Gastrocnemius medialis (tissue), 4 donors: ENCODE data around the gene PGGT1B. TPM values are rescaled to one million over a fixed set of nuclear protein-coding genes. Genes with fewer than 3 reads are reported as not detected.

Experiments used
- ATAC-seq, 2 donors: fragments of 150-250 bp; one replicate each; pipeline ENCODE4 v1.9.1; 2016
- DNase-seq, 2 donors: peaks; one replicate each; pipeline ENCODE4 v3.0.0-alpha.2; 2019
- H3K27ac ChIP-seq, 4 donors: fragments of 200-600 bp; sonication (generic); 1 replicate in 1 of 4; 2 replicates in 3 of 4; pipeline ENCODE4 v1.5.1; 2016 to 2018; ENCODE audit warnings: mild to moderate bottlenecking in 2 of 4, moderate library complexity in 1 of 4
- H3K27me3 ChIP-seq, 3 donors: fragments of 200-600 bp; sonication (generic) in 2 of 3; 1 replicate in 1 of 3; 2 replicates in 2 of 3; pipeline versions ENCODE4 v1.5.1 to v1.6.0; 2016 to 2019; ENCODE audit warnings: mild to moderate bottlenecking in 1 of 3, moderate library complexity in 1 of 3
- H3K36me3 ChIP-seq, 2 donors: fragments of 200-600 bp; sonication (generic) in 1 of 2; one replicate each; pipeline ENCODE4 v1.5.1; 2017 to 2018
- H3K4me1 ChIP-seq, 2 donors: fragments of 200-600 bp; sonication (generic) in 1 of 2; one replicate each; pipeline ENCODE4 v1.5.1; 2016 to 2017; ENCODE audit warnings: mild to moderate bottlenecking in 2 of 2
- H3K4me3 ChIP-seq, 4 donors: fragments of 200-600 bp; sonication (generic) in 3 of 4; 1 replicate in 1 of 4; 2 replicates in 3 of 4; pipeline ENCODE4 v1.5.1; 2016 to 2019; ENCODE audit warnings: mild to moderate bottlenecking in 2 of 4
- H3K9me3 ChIP-seq, 3 donors: fragments of 200-600 bp; sonication (generic) in 2 of 3; 1 replicate in 1 of 3; 2 replicates in 2 of 3; pipeline ENCODE4 v1.5.1; 2016 to 2019
- POLR2A ChIP-seq, 2 donors: fragments of 450-650 bp; IDR thresholded peaks; one replicate each; pipeline ENCODE4 v1.6.1; 2017; ENCODE audit warnings: antibody characterized with exemption in 2 of 2, mild to moderate bottlenecking in 2 of 2, moderate library complexity in 2 of 2
- in situ Hi-C, 4 donors: fragments of 200-750 bp; cut with MboI; loops; one replicate each; pipeline versions ENCODE4 v1.15.0 to v1.8.0; 2017; ENCODE audit warnings: low sequenced_read_pairs in 4 of 4
- intact Hi-C: fragments of 100-400 bp; cut with DNase I; formaldehyde crosslinking; loops from one replicate; pipeline ENCODE4 v1.15.1; 2023; ENCODE audit warnings: low total_unique reads
- total RNA-seq, 4 donors: library from RNA; depleted of rRNA; stranded (reverse); fragments of >200 nt; gene quantifications; one replicate each; pipeline versions ENCODE4 v1.1.0 to v1.2.3, GENCODE V29; 2016
- TF ChIP-seq, protein P1 (sequence below), 5 experiments: fragments of 450-650 bp in 3 of 5; fragments of 200-600 bp in 2 of 5; sonication (generic) in 2 of 5; IDR thresholded peaks in 4 of 5; conservative IDR thresholded peaks in 1 of 5; 1 replicate in 4 of 5; 2 replicates in 1 of 5; pipeline ENCODE4 v1.5.1; 2016 to 2019; ENCODE audit warnings: antibody characterized with exemption in 5 of 5, mild to moderate bottlenecking in 3 of 5, moderate library complexity in 3 of 5

Gene PGGT1B
- total RNA-seq, 4 donors from 2014 or later: 6.7 to 16.3 (median 10.4) TPM

DNA sequence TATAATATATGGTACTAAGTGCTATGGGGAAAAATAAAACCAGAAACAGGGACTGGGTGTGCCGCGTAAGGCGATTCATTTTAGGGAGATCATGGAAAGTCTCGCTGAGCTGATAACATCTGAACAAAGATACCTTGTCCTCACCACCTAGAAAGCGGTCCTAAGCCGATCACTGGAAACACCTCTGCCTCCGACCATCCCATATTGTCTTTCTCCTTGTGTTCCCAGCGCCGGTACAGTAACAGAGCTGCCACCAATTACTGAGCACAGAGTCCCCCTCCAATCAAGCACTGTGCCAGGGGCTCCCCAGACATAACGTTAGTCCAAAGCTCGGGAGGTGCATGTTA, 33.1 kb upstream of the PGGT1B start:
- no peaks in the 10 kb centered on the region for H3K27me3 ChIP-seq
- no peaks in the 10 kb centered on the region for H3K36me3 ChIP-seq
- no peak for DNase-seq
- peak overlapping the region in 1 of 4 donors; percentile 39 for H3K27ac ChIP-seq
- TF ChIP-seq POLR2A (IDR thresholded peaks at IDR 0.05): no peak
- TF ChIP-seq, protein P1, sequence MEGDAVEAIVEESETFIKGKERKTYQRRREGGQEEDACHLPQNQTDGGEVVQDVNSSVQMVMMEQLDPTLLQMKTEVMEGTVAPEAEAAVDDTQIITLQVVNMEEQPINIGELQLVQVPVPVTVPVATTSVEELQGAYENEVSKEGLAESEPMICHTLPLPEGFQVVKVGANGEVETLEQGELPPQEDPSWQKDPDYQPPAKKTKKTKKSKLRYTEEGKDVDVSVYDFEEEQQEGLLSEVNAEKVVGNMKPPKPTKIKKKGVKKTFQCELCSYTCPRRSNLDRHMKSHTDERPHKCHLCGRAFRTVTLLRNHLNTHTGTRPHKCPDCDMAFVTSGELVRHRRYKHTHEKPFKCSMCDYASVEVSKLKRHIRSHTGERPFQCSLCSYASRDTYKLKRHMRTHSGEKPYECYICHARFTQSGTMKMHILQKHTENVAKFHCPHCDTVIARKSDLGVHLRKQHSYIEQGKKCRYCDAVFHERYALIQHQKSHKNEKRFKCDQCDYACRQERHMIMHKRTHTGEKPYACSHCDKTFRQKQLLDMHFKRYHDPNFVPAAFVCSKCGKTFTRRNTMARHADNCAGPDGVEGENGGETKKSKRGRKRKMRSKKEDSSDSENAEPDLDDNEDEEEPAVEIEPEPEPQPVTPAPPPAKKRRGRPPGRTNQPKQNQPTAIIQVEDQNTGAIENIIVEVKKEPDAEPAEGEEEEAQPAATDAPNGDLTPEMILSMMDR (IDR thresholded peaks at IDR 0.05 in 4 of 5, conservative IDR thresholded peaks at IDR 0.05 in 1 of 5): no peak
- H3K4me3 ChIP-seq: peak overlapping the region; percentile 71 to 91 (median 79)
- H3K4me1 ChIP-seq: peaks cover 7 to 9% of the 10 kb centered on the region in 2 donors
- no peaks in the 10 kb centered on the region for H3K9me3 ChIP-seq
- intact Hi-C loops: no loop called here
- peak; percentile 24 to 43 for ATAC-seq
- in situ Hi-C loops: loop anchor here in 3 of 4 donors (25.0 kb wide), 3 partner anchors 542 to 792 kb away; partner anchors contain the start of genes AP3S1 (in 1 of the 3), ATG12 (in 1 of the 3) and COMMD10 (in 1 of the 3)

DNA sequence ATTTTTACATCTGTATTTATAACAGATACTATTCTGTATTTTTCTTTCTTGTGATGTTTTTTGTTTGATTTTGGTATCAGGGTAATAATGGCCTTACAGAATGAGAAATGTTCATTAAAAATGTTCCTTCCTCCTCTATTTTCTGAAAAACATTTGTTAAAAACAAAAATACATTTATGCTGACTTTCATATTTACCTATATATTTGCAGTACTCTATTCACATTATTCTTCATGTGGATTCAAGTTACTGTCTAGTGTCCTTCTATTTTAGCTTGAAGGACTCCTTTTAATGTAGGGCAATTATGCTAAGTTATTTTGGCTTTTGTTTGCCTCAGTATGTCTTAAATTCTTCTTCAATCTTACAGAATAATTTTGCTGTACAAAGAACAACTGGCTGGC, 28.7 kb upstream of the PGGT1B start:
- H3K9me3 ChIP-seq: no peaks in the 10 kb centered on the region

DNA sequence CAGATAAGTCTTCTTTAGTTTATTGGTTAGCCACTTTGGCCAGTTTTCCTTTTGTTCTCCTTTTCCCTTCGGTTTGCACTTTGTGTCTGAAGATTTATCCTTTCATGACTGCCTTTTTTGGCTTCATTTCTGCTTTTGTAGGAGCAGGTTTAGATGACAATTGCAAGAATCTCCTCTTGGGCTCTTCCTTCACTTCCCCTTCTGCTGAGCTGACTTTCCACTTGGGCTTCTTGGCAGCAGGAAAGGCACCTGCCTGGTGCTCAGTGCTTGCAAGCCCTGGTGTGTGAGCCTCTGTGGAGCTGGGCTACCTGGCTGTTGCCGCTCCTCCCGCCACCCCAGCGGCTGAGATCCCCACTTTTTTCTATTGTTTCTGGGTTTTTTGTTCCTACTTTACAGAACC, 26.4 kb upstream of the PGGT1B start:
- H3K36me3 ChIP-seq: no peaks in the 10 kb centered on the region
- no peaks in the 10 kb centered on the region for H3K27me3 ChIP-seq
- H3K27ac ChIP-seq: no peak overlapping the region
- no peak for DNase-seq
- no peaks in the 10 kb centered on the region for H3K4me1 ChIP-seq
- no peak for ATAC-seq
- no peak overlapping the region for H3K4me3 ChIP-seq
- in situ Hi-C loops (loop anchor here in 3 of 4 donors (25.0 kb wide), 3 partner anchors 548 to 798 kb away; partner anchors contain the start of genes AP3S1 (in 1 of the 3), ATG12 (in 1 of the 3) and COMMD10 (in 1 of the 3)), intact Hi-C loops (no loop called here)
- no peaks in the 10 kb centered on the region for H3K9me3 ChIP-seq
- TF ChIP-seq, protein P1 (IDR thresholded peaks at IDR 0.05 in 4 of 5, conservative IDR thresholded peaks at IDR 0.05 in 1 of 5): no peak
- no peak for TF ChIP-seq POLR2A (IDR thresholded peaks at IDR 0.05)

More for the DNA sequence above, 28.7 kb upstream of the PGGT1B start:
- no peaks in the 10 kb centered on the region for H3K27me3 ChIP-seq
- no peak overlapping the region for H3K27ac ChIP-seq
- H3K36me3 ChIP-seq: no peaks in the 10 kb centered on the region
- peaks cover 7 to 9% of the 10 kb centered on the region in 2 donors for H3K4me1 ChIP-seq
- intact Hi-C loops (no loop called here), in situ Hi-C loops (loop anchor here in 3 of 4 donors (25.0 kb wide), 3 partner anchors 546 to 796 kb away; partner anchors contain the start of genes AP3S1 (in 1 of the 3), ATG12 (in 1 of the 3) and COMMD10 (in 1 of the 3))
- H3K4me3 ChIP-seq: no peak overlapping the region
- DNase-seq (no peak), ATAC-seq (no peak)
- TF ChIP-seq, protein P1 (IDR thresholded peaks at IDR 0.05 in 4 of 5, conservative IDR thresholded peaks at IDR 0.05 in 1 of 5): no peak
- no peak for TF ChIP-seq POLR2A (IDR thresholded peaks at IDR 0.05)

DNA sequence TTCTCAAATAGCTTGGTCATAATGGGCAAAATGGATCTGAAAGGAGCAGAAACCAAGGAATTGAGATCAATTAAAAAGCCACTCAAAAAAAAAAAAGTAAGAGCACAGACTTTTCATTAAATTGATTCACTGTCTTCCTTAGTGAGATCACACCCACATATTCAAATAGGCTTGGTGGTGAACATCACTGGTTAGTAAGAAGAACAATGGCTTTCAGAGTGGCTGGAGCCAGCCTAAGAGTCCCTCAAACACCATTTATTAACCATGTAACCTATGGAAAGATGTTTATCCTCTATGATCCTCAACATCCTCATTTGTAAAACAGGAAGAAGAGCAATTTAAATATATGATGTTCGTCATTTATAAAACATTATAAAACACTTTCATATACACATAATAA, 21.3 kb upstream of the PGGT1B start:
- intact Hi-C loops: no loop called here
- TF ChIP-seq POLR2A (IDR thresholded peaks at IDR 0.05): no peak
- TF ChIP-seq, protein P1 (IDR thresholded peaks at IDR 0.05 in 4 of 5, conservative IDR thresholded peaks at IDR 0.05 in 1 of 5): no peak
- in situ Hi-C loops: loop anchor here in 3 of 4 donors (25.0 kb wide), 3 partner anchors 553 to 803 kb away; partner anchors contain the start of genes AP3S1 (in 1 of the 3), ATG12 (in 1 of the 3) and COMMD10 (in 1 of the 3)

More for the DNA sequence above, 21.3 kb upstream of the PGGT1B start:
- H3K4me3 ChIP-seq: no peak overlapping the region
- no peaks in the 10 kb centered on the region for H3K27me3 ChIP-seq
- ATAC-seq (no peak), DNase-seq (no peak)
- H3K27ac ChIP-seq: no peak overlapping the region
- no peaks in the 10 kb centered on the region for H3K36me3 ChIP-seq
- no peaks in the 10 kb centered on the region for H3K9me3 ChIP-seq
- H3K4me1 ChIP-seq: no peaks in the 10 kb centered on the region
